T-helper 1 cell treated with Interleukin-12 subunit alpha and Interleukin-12 subunit beta and Interleukin-4 antibody, amounts not matched to agents 30 ng/mL and 1 ng/mL, for 36 hours (primary cell): ENCODE data around the gene POU5F1. TPM values are rescaled to one million over a fixed set of nuclear protein-coding genes. Genes with fewer than 3 reads are reported as not detected.
"Not testable (repeated sequence)": the region's sequence is repeated elsewhere in the genome, so short reads cannot be mapped to it uniquely, and the experiment has no call there.

Experiments used
- intact Hi-C: fragments of 100-400 bp; cut with micrococcal nuclease; formaldehyde crosslinking; loops from one replicate; pipeline ENCODE4 v1.15.1; 2024
- total RNA-seq: library from RNA; stranded (reverse); gene quantifications from 2 replicates; pipeline ENCODE4 v1.2.3, GENCODE V29; 2022

The POU5F1 gene
- total RNA-seq, 1 donor from 2014 or later: not detected

- intact Hi-C loops: no loop called here
Measured at GRCh38 chr6:31169123-31169857, 1.2 kb downstream of the POU5F1 start.

- intact Hi-C loops: no loop called here
Measured at GRCh38 chr6:31168606-31169005, 1.9 kb downstream of the POU5F1 start.

- intact Hi-C loops: no loop called here
Measured at GRCh38 chr6:31165986-31166385, 4.5 kb downstream of the POU5F1 start.

GRCh38 chr6:31165064-31165832 lies 5.2 kb downstream of the POU5F1 start:
- intact Hi-C loops: not testable (repeated sequence)

- intact Hi-C loops: not testable (repeated sequence)
Measured at GRCh38 chr6:31164475-31165063, 5.9 kb downstream of the POU5F1 start.

GRCh38 chr6:31163922-31164321 lies 6.6 kb downstream of the POU5F1 start:
- intact Hi-C loops: no loop called here

GRCh38 chr6:31162463-31163165 lies 7.9 kb downstream of the POU5F1 start:
- intact Hi-C loops: no loop called here

GRCh38 chr6:31161216-31162126 lies 9.0 kb downstream of the POU5F1 start:
- intact Hi-C loops: no loop called here

GRCh38 chr6:31158863-31159855 lies 11.3 kb downstream of the POU5F1 start:
- intact Hi-C loops: loop anchor here (1.0 to 10.0 kb wide), 16 partner anchors 22 to 1092 kb away; partner anchors contain the start of genes C6orf136, DXO, HLA-C and MDC1

- intact Hi-C loops: loop anchor here (1.0 to 10.0 kb wide), 16 partner anchors 21 to 1092 kb away; partner anchors contain the start of genes C6orf136, DXO, HLA-C and MDC1
Measured at GRCh38 chr6:31158140-31158862, 12.2 kb downstream of the POU5F1 start, which contains the start of gene TCF19. TCF19 (plus strand) TSS chr6:31158589; CDS start chr6:31159470, 881 bp downstream.

GRCh38 chr6:31157513-31158139 lies 12.9 kb downstream of the POU5F1 start, which contains the start of gene CCHCR1:
CCHCR1 (minus strand) TSS chr6:31157802; CDS start chr6:31157600, 202 bp downstream.
- intact Hi-C loops: loop anchor here (1.0 to 10.0 kb wide), 16 partner anchors 20 to 1091 kb away; partner anchors contain the start of genes C6orf136, DXO, HLA-C and MDC1

- intact Hi-C loops: loop anchor here (5.0 to 10.0 kb wide), 2 partner anchors 466 to 818 kb away; partner anchors contain the start of genes DXO and PRRC2A
Measured at GRCh38 chr6:31156641-31157040, 13.8 kb downstream of the POU5F1 start.

GRCh38 chr6:31154436-31154835 lies 16.0 kb downstream of the POU5F1 start:
- intact Hi-C loops: loop anchor here (10.0 kb wide), 1 partner anchor 820 kb away; the partner anchor contains the start of gene DXO

- intact Hi-C loops: loop anchor here (10.0 kb wide), 1 partner anchor 822 kb away; the partner anchor contains the start of gene DXO
Measured at GRCh38 chr6:31152781-31153180, 17.7 kb downstream of the POU5F1 start.

GRCh38 chr6:31149827-31150447 lies 20.5 kb downstream of the POU5F1 start:
- intact Hi-C loops: loop anchor here (10.0 kb wide), 1 partner anchor 825 kb away; the partner anchor contains the start of gene DXO

- intact Hi-C loops: no loop called here
Measured at GRCh38 chr6:31145386-31145785, 25.1 kb downstream of the POU5F1 start.

- intact Hi-C loops: no loop called here
Measured at GRCh38 chr6:31144970-31145340, 25.5 kb downstream of the POU5F1 start.
